Mucosa of rectum (tissue), 2 donors: Measurements from ENCODE around the gene CES2.
A peak's percentile ranks its signal among the peaks of the same experiment; 100 is the strongest.
"Not testable (repeated sequence)": the region's sequence is repeated elsewhere in the genome, so short reads cannot be mapped to it uniquely, and the experiment has no call there.

Source experiments
- H3K27ac ChIP-seq, 2 donors: one replicate each; pipeline ENCODE4 v1.7.0; 2013; ENCODE audit warnings: inconsistent platforms in 2 of 2, low read depth in 2 of 2, low read length in 2 of 2
- H3K27me3 ChIP-seq, 2 donors: one replicate each; pipeline ENCODE4 v1.7.0; 2013; ENCODE audit warnings: low read length in 2 of 2; ENCODE audit not compliant: control insufficient read depth in 2 of 2, insufficient read depth in 2 of 2
- H3K36me3 ChIP-seq, 2 donors: one replicate each; pipeline ENCODE4 v1.7.0; 2013; ENCODE audit warnings: low read length in 2 of 2; ENCODE audit not compliant: control insufficient read depth in 2 of 2, insufficient read depth in 2 of 2
- H3K4me1 ChIP-seq, 2 donors: one replicate each; pipeline ENCODE4 v1.7.0; 2013; ENCODE audit warnings: low read length in 2 of 2, mild to moderate bottlenecking in 1 of 2; ENCODE audit not compliant: control insufficient read depth in 2 of 2, insufficient read depth in 2 of 2
- H3K4me3 ChIP-seq, 2 donors: one replicate each; pipeline ENCODE4 v1.7.0; 2013; ENCODE audit warnings: low read length in 2 of 2
- H3K9ac ChIP-seq, 2 donors: one replicate each; pipeline ENCODE4 v1.7.0; 2013; ENCODE audit warnings: low read length in 2 of 2, low read depth in 1 of 2, mild to moderate bottlenecking in 1 of 2
- H3K9me3 ChIP-seq, 2 donors: one replicate each; pipeline ENCODE4 v1.7.0; 2013; ENCODE audit warnings: low read length in 2 of 2; ENCODE audit not compliant: control insufficient read depth in 2 of 2
- donor health status: healthy.
- donor health status: Normal muscosa, but diverticular disease.

Gene CES2

GRCh38 chr16:66950971-66951790, 15.9 kb downstream of the CES2 start:
- no peak overlapping the region for H3K4me3 ChIP-seq
- no peaks in the 10 kb centered on the region for H3K9me3 ChIP-seq
- no peak overlapping the region for H3K27ac ChIP-seq
- peaks cover 17 to 43% of the 10 kb centered on the region in 2 donors for H3K4me1 ChIP-seq
- no peaks in the 10 kb centered on the region for H3K27me3 ChIP-seq
- peak overlapping the region in 1 of 2 donors; percentile 6 for H3K9ac ChIP-seq
- H3K36me3 ChIP-seq: no peaks in the 10 kb centered on the region

- peak overlapping the region; percentile 81 to 83 for H3K27ac ChIP-seq
- no peaks in the 10 kb centered on the region for H3K27me3 ChIP-seq
- no peaks in the 10 kb centered on the region for H3K9me3 ChIP-seq
- H3K4me1 ChIP-seq: peaks cover 21 to 47% of the 10 kb centered on the region in 2 donors
- H3K9ac ChIP-seq: peak overlapping the region in 1 of 2 donors; percentile 65
- no peaks in the 10 kb centered on the region for H3K36me3 ChIP-seq
- H3K4me3 ChIP-seq: no peak overlapping the region
Measured at GRCh38 chr16:66952430-66953110, 17.3 kb downstream of the CES2 start.

GRCh38 chr16:66953462-66954096, 18.3 kb downstream of the CES2 start:
- no peaks in the 10 kb centered on the region for H3K9me3 ChIP-seq
- H3K27me3 ChIP-seq: no peaks in the 10 kb centered on the region
- H3K9ac ChIP-seq: peak overlapping the region; percentile 48 to 65
- no peaks in the 10 kb centered on the region for H3K36me3 ChIP-seq
- H3K27ac ChIP-seq: peak overlapping the region; percentile 81 to 83
- peaks cover 17 to 39% of the 10 kb centered on the region in 2 donors for H3K4me1 ChIP-seq
- H3K4me3 ChIP-seq: peak overlapping the region; percentile 22 to 31

GRCh38 chr16:66954097-66954659, 18.9 kb downstream of the CES2 start:
- Histone ChIP-seq H3K4me1 (peaks cover 16 to 37% of the 10 kb centered on the region in 2 donors), H3K9me3 (no peaks in the 10 kb centered on the region), H3K4me3 (peak overlapping the region in 1 of 2 donors; percentile 29), H3K27ac (peak overlapping the region; percentile 81 to 83), H3K27me3 (no peaks in the 10 kb centered on the region), H3K36me3 (no peaks in the 10 kb centered on the region), H3K9ac (peak overlapping the region; percentile 48 to 65)

- H3K36me3 ChIP-seq, H3K9me3 ChIP-seq, H3K4me3 ChIP-seq, H3K27me3 ChIP-seq: not testable (repeated sequence)
- peak overlapping the region in 1 of 2 donors; percentile 39 for H3K9ac ChIP-seq
- H3K27ac ChIP-seq: peak overlapping the region; percentile 58 to 80
- H3K4me1 ChIP-seq: peaks cover 22 to 44% of the 10 kb centered on the region in 2 donors
Measured at GRCh38 chr16:66955363-66956153, 20.2 kb downstream of the CES2 start.

GRCh38 chr16:66956154-66956457, 20.8 kb downstream of the CES2 start:
- not testable (repeated sequence) for H3K9me3 ChIP-seq, H3K9ac ChIP-seq, H3K4me3 ChIP-seq, H3K36me3 ChIP-seq, H3K27me3 ChIP-seq
- peaks cover 26 to 48% of the 10 kb centered on the region in 2 donors for H3K4me1 ChIP-seq
- H3K27ac ChIP-seq: peak overlapping the region; percentile 58 to 80

GRCh38 chr16:66958857-66959703, 23.8 kb downstream of the CES2 start:
- Histone ChIP-seq H3K27me3 (no peaks in the 10 kb centered on the region), H3K4me1 (peaks cover 28 to 51% of the 10 kb centered on the region in 2 donors), H3K36me3 (peaks cover 2 to 11% of the 10 kb centered on the region in 2 donors), H3K9ac (no peak overlapping the region), H3K4me3 (no peak overlapping the region), H3K9me3 (no peaks in the 10 kb centered on the region), H3K27ac (peak overlapping the region; percentile 63 to 68)

GRCh38 chr16:66959704-66960161, 24.4 kb downstream of the CES2 start:
- Histone ChIP-seq H3K4me3 (no peak overlapping the region), H3K27ac (peak overlapping the region; percentile 63 to 68), H3K4me1 (peaks cover 26 to 49% of the 10 kb centered on the region in 2 donors), H3K9ac (no peak overlapping the region), H3K27me3 (no peaks in the 10 kb centered on the region), H3K36me3 (peaks cover 9 to 17% of the 10 kb centered on the region in 2 donors), H3K9me3 (no peaks in the 10 kb centered on the region)

- Histone ChIP-seq H3K9me3 (no peaks in the 10 kb centered on the region), H3K4me3 (no peak overlapping the region), H3K27ac (peak overlapping the region; percentile 63 to 90), H3K9ac (no peak overlapping the region), H3K27me3 (no peaks in the 10 kb centered on the region), H3K36me3 (peaks cover 14 to 22% of the 10 kb centered on the region in 2 donors), H3K4me1 (peaks cover 26 to 44% of the 10 kb centered on the region in 2 donors)
Measured at GRCh38 chr16:66960270-66960669, 25.0 kb downstream of the CES2 start.
